NB4 (cell line): Measurements from ENCODE around the gene EED.
"Not testable (repeated sequence)": the region's sequence is repeated elsewhere in the genome, so short reads cannot be mapped to it uniquely, and the experiment has no call there.

Source experiments
- DNase-seq: peaks from one replicate; pipeline ENCODE4 v3.0.0; 2010; ENCODE audit warnings: low read depth
- H3K4me3 ChIP-seq: one replicate; pipeline ENCODE4 v1.5.1; 2011; ENCODE audit warnings: mild to moderate bottlenecking, low read depth, low read length, moderate library complexity
- MAX ChIP-seq: IDR thresholded peaks from 2 replicates; pipeline ENCODE4 v1.6.1; 2011; ENCODE audit warnings: low read depth, low read length
- MYC ChIP-seq: IDR thresholded peaks from 2 replicates; pipeline ENCODE4 v1.6.1; 2011; ENCODE audit warnings: low read depth, low read length
- POLR2A ChIP-seq: IDR thresholded peaks from 2 replicates; pipeline ENCODE4 v1.6.1; 2011; ENCODE audit warnings: mild to moderate bottlenecking; ENCODE audit not compliant: insufficient read length; ENCODE audit errors: extremely low read depth
- TF ChIP-seq, protein P1 (sequence below): IDR thresholded peaks from one replicate; pipeline ENCODE4 v1.5.1; 2012; ENCODE audit warnings: low read depth, low read length

EED gene

GRCh38 chr11:86301742-86302091 lies 57.2 kb downstream of the EED start:
- peak overlapping the region; percentile 93 for H3K4me3 ChIP-seq
- DNase-seq = no peak
- TF ChIP-seq MAX (no peak), MYC (no peak)
- TF ChIP-seq, protein P1, sequence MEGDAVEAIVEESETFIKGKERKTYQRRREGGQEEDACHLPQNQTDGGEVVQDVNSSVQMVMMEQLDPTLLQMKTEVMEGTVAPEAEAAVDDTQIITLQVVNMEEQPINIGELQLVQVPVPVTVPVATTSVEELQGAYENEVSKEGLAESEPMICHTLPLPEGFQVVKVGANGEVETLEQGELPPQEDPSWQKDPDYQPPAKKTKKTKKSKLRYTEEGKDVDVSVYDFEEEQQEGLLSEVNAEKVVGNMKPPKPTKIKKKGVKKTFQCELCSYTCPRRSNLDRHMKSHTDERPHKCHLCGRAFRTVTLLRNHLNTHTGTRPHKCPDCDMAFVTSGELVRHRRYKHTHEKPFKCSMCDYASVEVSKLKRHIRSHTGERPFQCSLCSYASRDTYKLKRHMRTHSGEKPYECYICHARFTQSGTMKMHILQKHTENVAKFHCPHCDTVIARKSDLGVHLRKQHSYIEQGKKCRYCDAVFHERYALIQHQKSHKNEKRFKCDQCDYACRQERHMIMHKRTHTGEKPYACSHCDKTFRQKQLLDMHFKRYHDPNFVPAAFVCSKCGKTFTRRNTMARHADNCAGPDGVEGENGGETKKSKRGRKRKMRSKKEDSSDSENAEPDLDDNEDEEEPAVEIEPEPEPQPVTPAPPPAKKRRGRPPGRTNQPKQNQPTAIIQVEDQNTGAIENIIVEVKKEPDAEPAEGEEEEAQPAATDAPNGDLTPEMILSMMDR = no peak

DNA sequence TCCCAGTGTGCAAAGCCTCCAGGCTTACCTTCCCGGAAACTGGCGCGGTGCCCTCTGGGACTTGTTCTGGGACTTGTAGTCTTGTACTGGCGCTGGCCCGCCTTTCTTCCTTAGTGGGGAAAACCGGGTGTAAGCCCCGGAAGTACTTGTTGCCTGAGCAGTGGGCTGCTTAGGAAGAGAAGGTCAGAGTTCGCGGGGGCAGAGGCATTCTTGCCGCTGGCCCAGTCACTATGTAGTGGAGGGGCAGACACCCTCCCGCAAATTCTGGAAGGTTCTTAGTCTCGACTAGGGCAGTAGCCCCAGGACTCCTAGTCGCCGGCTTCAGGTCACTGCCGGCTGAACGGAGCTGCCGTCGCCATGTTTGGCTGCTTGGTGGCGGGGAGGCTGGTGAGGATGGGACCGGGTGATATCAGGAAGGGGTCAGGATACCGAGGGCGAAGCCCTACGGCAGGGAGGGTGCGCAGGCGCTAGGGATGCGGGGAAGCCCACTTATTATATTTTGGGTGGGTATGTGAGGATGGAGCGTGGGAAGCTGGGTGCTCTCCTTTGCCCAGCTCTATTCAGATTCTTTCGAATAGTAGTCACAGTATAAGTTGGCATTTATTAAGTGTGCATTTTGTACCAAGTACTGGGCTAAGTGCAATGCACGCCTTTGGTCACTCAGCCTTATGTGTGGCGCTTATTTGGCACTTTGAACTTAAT lies 57.7 kb downstream of the EED start, which contains the start of gene HIKESHI:
TSS of gene HIKESHI (plus strand) at position 149 of the 702 bp plus-strand sequence. CDS start at position 358, 209 bp downstream.
- TF ChIP-seq POLR2A (peak; percentile 84), MYC (peak; percentile 94), MAX (0 out of 2 replicates have a peak, but pooled peaks have one; percentile 33)
- TF ChIP-seq, protein P1 = no peak
- peak within 1 kb of the TSS; percentile 93 for H3K4me3 ChIP-seq
- peak; percentile 99 for DNase-seq

DNA sequence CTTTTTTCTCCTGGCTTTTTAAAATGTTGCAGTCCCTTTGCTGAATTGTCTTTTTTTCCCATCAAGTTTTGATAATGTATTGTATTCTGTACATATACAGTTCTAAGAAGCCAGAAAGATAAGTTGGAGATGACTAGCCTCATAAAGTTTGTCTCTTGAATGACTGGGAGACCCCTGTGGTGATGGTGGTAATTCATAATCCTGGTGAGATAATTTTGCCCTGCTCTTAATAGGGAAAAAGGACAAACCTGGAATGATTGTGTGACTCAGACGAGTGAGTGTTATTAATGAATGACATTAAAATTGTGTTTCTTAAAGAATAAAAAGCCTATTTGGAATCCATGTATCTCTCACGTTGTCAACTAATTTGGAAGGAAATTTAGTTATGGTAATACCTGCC lies 58.7 kb downstream of the EED start:
- TF ChIP-seq MAX (no peak), MYC (no peak), POLR2A (no peak)
- TF ChIP-seq, protein P1 = no peak
- peak overlapping the region; percentile 93 for H3K4me3 ChIP-seq
- peak; percentile 26 for DNase-seq

DNA sequence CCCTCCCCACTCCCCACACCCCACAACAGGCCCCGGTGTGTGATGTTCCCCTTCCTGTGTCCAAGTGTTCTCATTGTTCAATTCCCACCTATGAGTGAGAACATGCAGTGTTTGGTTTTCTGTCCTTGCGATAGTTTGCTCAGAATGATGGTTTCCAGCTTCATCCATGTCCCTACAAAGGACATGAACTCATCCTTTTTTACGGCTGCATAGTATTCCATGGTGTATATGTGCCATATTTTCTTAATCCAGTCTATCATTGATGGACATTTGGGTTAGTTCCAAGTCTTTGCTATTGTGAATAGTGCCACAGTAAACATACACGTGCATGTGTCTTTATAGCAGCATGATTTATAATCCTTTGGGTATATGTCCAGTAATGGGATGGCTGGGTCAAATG lies 64.2 kb downstream of the EED start:
- DNase-seq = not testable (repeated sequence)

GRCh38 chr11:86313793-86314192 lies 69.2 kb downstream of the EED start:
- no peak for TF ChIP-seq MYC
- TF ChIP-seq, protein P1 = no peak
- TF ChIP-seq MAX = no peak
- no peak for TF ChIP-seq POLR2A
- H3K4me3 ChIP-seq = no peak overlapping the region
- no peak for DNase-seq

More for the DNA sequence above, 64.2 kb downstream of the EED start:
- not testable (repeated sequence) for H3K4me3 ChIP-seq

DNA sequence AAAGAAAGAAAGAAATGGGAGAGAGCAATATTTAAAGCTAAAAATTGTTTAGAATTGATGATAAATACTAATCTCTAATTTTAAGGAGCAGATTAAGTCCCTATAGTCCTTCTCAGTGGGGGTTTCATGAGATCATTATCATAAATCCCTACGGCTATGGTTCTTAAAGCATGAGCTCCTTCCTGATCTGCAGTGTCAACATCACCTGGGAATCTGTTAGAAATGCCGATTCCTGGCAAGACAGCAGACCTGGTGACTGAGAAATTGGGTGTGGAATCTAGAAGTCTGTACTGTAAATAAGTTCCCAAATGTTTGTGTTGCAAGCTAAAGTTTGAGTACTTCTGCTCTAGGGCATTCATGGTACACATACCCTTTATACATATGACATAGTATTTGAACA lies 70.1 kb downstream of the EED start:
- H3K4me3 ChIP-seq = no peak overlapping the region
- DNase-seq = no peak
- TF ChIP-seq, protein P1 = no peak
- TF ChIP-seq MAX (no peak), MYC (no peak), POLR2A (no peak)
